HL-60 (cell line): ENCODE measurements around the gene MAST2.
"Not testable (repeated sequence)": the region's sequence is repeated elsewhere in the genome, so short reads cannot be mapped to it uniquely, and the experiment has no call there.

Source experiments
- DNase-seq, 2 experiments: peaks; one replicate each; pipeline ENCODE4 v3.0.0-alpha.2; 2010 to 2020; ENCODE audit warnings: low read depth in 1 of 2, low spot score in 1 of 2
- H3K27ac ChIP-seq: fragments of 250-450 bp; sonication (Bioruptor Pico); replicated peaks from 2 replicates; pipeline ENCODE4 v1.5.1; 2020; ENCODE audit warnings: mild to moderate bottlenecking, moderate library complexity
- H3K27me3 ChIP-seq: fragments of 250-450 bp; sonication (Bioruptor Pico); 2 replicates; pipeline ENCODE4 v1.5.1; 2021; ENCODE audit warnings: mild to moderate bottlenecking, moderate library complexity; ENCODE audit not compliant: insufficient read depth, poor library complexity, severe bottlenecking
- H3K4me3 ChIP-seq: replicated peaks from 2 replicates; pipeline ENCODE4 v1.5.1; 2011; ENCODE audit warnings: mild to moderate bottlenecking, control low read depth, low read length; ENCODE audit not compliant: insufficient read depth
- GABPA ChIP-seq: IDR thresholded peaks from 2 replicates; pipeline ENCODE4 v1.6.1; 2012; ENCODE audit warnings: low read depth
- POLR2AphosphoS5 ChIP-seq: IDR thresholded peaks from 2 replicates; pipeline ENCODE4 v1.6.1; 2012; ENCODE audit warnings: low read depth
- SPI1 ChIP-seq: IDR thresholded peaks from 2 replicates; pipeline ENCODE4 v1.6.1; 2012; ENCODE audit warnings: low read depth, mild to moderate bottlenecking, borderline replicate concordance
- TF ChIP-seq, protein P1 (sequence below): IDR thresholded peaks from one replicate; pipeline ENCODE4 v1.5.1; 2011; ENCODE audit warnings: low read length, control low read depth, inconsistent platforms; ENCODE audit not compliant: insufficient read depth
- TF ChIP-seq, protein P2 (sequence below): IDR thresholded peaks from 2 replicates; pipeline ENCODE4 v1.6.1; 2012; ENCODE audit warnings: low read depth; ENCODE audit not compliant: insufficient replicate concordance

The MAST2 gene

DNA sequence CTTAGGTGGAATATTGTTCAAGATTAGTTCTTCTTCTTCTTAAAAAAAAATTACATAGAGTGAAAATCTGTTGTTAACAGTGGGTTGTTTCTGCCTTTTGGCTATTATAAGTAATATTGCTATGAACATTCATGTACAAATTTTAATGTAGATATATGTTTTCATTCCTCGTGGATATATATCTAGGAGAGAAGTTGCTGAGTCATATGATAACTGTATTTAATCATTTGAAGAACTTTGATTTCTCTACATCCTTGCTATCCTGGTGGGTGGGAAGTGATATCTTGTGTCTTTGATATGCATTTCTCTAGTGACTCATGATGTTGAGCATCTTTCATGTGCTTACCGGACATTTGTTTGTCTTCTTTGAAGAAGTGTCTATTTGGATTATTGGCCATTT lies 29.9 kb downstream of the MAST2 start:
- DNase-seq, result no peak
- H3K27ac ChIP-seq, result no peak overlapping the region
- H3K4me3 ChIP-seq, result no peak overlapping the region
- TF ChIP-seq, protein P1, sequence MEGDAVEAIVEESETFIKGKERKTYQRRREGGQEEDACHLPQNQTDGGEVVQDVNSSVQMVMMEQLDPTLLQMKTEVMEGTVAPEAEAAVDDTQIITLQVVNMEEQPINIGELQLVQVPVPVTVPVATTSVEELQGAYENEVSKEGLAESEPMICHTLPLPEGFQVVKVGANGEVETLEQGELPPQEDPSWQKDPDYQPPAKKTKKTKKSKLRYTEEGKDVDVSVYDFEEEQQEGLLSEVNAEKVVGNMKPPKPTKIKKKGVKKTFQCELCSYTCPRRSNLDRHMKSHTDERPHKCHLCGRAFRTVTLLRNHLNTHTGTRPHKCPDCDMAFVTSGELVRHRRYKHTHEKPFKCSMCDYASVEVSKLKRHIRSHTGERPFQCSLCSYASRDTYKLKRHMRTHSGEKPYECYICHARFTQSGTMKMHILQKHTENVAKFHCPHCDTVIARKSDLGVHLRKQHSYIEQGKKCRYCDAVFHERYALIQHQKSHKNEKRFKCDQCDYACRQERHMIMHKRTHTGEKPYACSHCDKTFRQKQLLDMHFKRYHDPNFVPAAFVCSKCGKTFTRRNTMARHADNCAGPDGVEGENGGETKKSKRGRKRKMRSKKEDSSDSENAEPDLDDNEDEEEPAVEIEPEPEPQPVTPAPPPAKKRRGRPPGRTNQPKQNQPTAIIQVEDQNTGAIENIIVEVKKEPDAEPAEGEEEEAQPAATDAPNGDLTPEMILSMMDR, result no peak
- TF ChIP-seq GABPA (no peak), SPI1 (no peak), POLR2AphosphoS5 (no peak)
- TF ChIP-seq, protein P2, sequence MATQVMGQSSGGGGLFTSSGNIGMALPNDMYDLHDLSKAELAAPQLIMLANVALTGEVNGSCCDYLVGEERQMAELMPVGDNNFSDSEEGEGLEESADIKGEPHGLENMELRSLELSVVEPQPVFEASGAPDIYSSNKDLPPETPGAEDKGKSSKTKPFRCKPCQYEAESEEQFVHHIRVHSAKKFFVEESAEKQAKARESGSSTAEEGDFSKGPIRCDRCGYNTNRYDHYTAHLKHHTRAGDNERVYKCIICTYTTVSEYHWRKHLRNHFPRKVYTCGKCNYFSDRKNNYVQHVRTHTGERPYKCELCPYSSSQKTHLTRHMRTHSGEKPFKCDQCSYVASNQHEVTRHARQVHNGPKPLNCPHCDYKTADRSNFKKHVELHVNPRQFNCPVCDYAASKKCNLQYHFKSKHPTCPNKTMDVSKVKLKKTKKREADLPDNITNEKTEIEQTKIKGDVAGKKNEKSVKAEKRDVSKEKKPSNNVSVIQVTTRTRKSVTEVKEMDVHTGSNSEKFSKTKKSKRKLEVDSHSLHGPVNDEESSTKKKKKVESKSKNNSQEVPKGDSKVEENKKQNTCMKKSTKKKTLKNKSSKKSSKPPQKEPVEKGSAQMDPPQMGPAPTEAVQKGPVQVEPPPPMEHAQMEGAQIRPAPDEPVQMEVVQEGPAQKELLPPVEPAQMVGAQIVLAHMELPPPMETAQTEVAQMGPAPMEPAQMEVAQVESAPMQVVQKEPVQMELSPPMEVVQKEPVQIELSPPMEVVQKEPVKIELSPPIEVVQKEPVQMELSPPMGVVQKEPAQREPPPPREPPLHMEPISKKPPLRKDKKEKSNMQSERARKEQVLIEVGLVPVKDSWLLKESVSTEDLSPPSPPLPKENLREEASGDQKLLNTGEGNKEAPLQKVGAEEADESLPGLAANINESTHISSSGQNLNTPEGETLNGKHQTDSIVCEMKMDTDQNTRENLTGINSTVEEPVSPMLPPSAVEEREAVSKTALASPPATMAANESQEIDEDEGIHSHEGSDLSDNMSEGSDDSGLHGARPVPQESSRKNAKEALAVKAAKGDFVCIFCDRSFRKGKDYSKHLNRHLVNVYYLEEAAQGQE, result no peak
- H3K27me3 ChIP-seq, result no peaks in the 10 kb centered on the region

DNA sequence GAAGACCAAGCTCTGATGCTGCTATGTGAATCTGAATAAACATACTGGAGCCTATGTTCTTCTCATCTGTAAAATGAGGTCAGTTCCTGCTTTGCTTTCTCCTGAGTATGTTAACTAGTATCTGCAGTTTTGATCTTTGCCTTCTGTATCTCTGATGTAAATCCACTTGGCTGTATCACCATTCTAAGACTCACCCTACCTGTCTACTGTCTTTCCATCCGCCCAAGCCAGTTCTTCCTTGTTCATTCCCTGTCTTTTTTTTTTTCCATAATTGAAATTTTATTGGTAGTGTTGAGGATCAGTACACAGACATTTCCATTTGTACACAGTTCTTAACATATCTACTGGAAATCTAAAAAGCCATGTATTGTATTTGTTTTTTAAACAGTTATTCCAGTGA lies 31.3 kb downstream of the MAST2 start:
- no peak for DNase-seq
- Histone ChIP-seq H3K4me3 (no peak overlapping the region), H3K27ac (no peak overlapping the region), H3K27me3 (no peaks in the 10 kb centered on the region)
- TF ChIP-seq, protein P1, result no peak

DNA sequence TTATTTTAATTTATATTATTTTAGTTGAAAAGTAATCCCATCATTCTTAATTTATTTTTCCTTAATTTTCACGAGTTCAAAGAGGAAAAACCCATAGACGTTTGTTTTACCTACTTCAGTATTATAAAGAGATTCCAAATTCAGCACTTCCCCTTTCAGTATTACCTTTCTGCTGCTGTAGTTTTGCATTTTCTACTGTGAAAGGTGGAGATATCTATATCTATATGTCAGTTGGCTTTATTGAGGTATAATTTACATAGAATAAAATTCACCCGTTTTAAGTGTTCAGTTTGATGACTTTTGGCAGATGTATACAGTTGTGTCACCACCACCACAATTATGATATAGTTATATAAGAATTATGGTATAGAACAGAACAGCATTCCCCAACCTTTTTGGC lies 33.0 kb downstream of the MAST2 start:
- Histone ChIP-seq H3K27ac (no peak overlapping the region), H3K4me3 (no peak overlapping the region), H3K27me3 (no peaks in the 10 kb centered on the region)
- DNase-seq, result no peak
- TF ChIP-seq SPI1 (peak; percentile 67), GABPA (no peak)

DNA sequence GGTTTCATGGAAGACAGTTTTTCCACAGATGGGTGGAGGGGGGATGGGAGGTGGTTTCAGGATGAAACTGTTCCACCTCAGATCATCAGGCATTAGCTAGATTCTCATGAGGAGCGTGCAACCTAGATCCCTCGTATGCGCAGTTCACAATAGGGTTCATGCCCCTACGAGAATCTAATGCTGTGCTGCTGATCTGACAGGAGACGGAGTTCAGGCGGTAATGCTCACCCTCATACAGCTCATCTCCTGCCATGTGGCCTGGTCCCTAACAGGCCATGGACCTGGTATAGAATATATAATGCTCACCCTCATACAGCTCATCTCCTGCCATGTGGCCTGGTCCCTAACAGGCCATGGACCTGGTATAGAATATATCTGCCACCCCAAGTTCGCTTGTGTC lies 33.4 kb downstream of the MAST2 start:
- not testable (repeated sequence) for H3K27me3 ChIP-seq, H3K4me3 ChIP-seq, H3K27ac ChIP-seq, DNase-seq

DNA sequence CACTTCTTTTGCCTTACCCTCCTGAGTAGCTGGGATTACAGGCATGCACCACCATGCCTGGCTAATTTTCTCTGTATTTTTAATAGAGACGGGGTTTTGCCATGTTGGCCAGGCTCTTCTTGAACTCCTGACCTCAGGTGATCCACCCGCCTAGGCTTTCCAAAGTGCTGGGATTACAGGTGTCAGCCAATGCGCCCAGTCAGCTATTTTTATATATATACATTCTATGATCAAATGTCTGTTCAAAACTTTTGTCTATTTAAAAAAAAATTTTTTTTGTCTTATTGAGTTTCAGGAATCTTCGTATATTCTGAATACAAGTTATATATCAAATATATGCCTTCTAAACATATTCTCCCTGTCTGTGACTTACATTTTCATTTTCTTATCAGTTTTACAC lies 34.9 kb downstream of the MAST2 start:
- H3K27ac ChIP-seq, H3K4me3 ChIP-seq, H3K27me3 ChIP-seq, DNase-seq: not testable (repeated sequence)

DNA sequence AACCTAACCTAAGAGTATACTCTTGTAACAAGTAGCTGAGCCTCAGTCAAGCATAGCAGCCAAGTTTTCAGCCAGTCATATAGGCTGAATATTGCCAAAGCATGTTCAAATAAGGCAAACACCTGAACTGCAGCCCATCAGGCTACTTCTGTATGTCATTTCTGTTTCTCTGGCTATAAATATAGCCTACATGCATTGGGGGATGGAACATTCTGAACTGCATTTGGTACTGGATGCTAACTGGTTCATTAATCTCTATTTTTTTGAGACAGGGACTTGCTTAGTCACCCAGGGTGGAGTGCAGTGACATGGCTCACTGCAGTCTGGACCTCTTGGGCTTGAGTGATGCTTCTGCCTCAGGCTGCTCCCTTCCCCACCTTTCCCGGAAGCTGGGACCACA lies 37.3 kb downstream of the MAST2 start:
- TF ChIP-seq, protein P1, result no peak
- TF ChIP-seq POLR2AphosphoS5 (no peak), SPI1 (no peak), GABPA (no peak)
- TF ChIP-seq, protein P2, result no peak
- no peaks in the 10 kb centered on the region for H3K27me3 ChIP-seq
- no peak overlapping the region for H3K27ac ChIP-seq
- no peak overlapping the region for H3K4me3 ChIP-seq
- DNase-seq, result no peak
